SH-SY5Y (cell line): ENCODE data around the gene NOS3.

Source experiments
- GATA2 ChIP-seq: IDR thresholded peaks from 2 replicates; pipeline ENCODE4 v1.6.1; 2011; ENCODE audit warnings: mild to moderate bottlenecking, low read depth, low read length
- GATA3 ChIP-seq: IDR thresholded peaks from 2 replicates; pipeline ENCODE4 v1.6.1; 2011; ENCODE audit warnings: low read depth, mild to moderate bottlenecking, low read length, moderate library complexity

- TF ChIP-seq GATA2 (no peak), GATA3 (no peak)
Measured at GRCh38 chr7:151017370-151017952, 26.6 kb downstream of the NOS3 start.
